ENCODE measurements around the gene KRT71.

DNA sequence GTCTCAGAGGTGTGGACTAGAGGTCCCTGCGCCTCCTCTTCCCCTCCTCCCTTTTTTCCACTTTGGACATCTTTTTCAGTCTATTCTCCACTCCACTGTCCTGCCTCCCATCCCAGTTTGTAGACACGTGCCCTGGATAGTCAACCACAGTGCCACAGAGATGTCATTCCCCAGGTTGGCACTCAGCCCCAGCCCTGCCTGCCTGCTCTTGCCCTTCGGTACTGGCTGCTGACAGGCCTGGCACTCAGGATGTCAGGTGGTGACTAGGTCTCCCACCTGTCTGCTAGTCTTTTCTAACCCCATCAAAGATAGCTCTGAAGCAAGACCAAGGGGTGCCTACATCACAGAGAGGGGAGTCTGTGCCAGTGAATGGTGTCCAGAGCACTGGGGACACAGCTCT, 15.8 kb downstream of the KRT71 start:
- TF ChIP-seq CTCF (conservative IDR thresholded peaks at IDR 0.05; ENCODE audit: low read depth, low read length) (no peak), EZH2 (IDR thresholded peaks at IDR 0.05; ENCODE audit: low read length, unreplicated experiment) (no peak)
